ENCODE measurements around the gene MCCC1. TPM values are rescaled to one million over a fixed set of nuclear protein-coding genes. Genes with fewer than 3 reads are reported as not detected.

The MCCC1 gene
- total RNA-seq, 1 experiment from 2014 or later, result 12.6 TPM

GRCh38 chr3:183100376-183100775, 1.1 kb upstream of the MCCC1 start (continued):
- TF ChIP-seq REST (IDR thresholded peaks at IDR 0.05; ENCODE audit: low read depth) (no peak), ELF1 (IDR thresholded peaks at IDR 0.05; ENCODE audit: borderline replicate concordance, low read depth) (no peak), POLR2A (IDR thresholded peaks at IDR 0.05; ENCODE audit: borderline replicate concordance, extremely low read depth, insufficient read depth, insufficient read length) (no peak), ZFX (IDR thresholded peaks at IDR 0.05) (no peak), CEBPB (IDR thresholded peaks at IDR 0.05; ENCODE audit: low read depth) (no peak)

GRCh38 chr3:183099838-183100204, 525 bp upstream of the MCCC1 start:
- peak overlapping the region; percentile 37; the same call in 1 of the 2 replicates for H3K27ac ChIP-seq (ENCODE audit: low read depth, low read length)
- POLR2A ChIA-PET, result no interaction called here
- no peak for ATAC-seq

More at GRCh38 chr3:183099838-183100204, 525 bp upstream of the MCCC1 start:
- H3K36me3 ChIP-seq (ENCODE audit: control insufficient read depth in 1 of 2, insufficient read depth in 2 of 2, low read length in 2 of 2), result no peaks in the 10 kb centered on the region
- BruUV-seq (replicated peaks), result no TSS peak
- no peaks in the 10 kb centered on the region for H3K79me2 ChIP-seq (ENCODE audit: insufficient read depth, low read length)
- CTCF ChIA-PET, result interaction anchor here (1.6 kb wide), 1 partner anchor 14 kb away, joined by 9 read pairs; no protein-coding TSS in a partner anchor
- no peak for DNase-seq (ENCODE audit: low read depth, low spot score)
- peaks cover 11 to 17% of the 10 kb centered on the region in 2 experiments; a peak in 3 of 4 replicates for H3K4me1 ChIP-seq (ENCODE audit: control insufficient read depth in 1 of 2, insufficient read depth in 2 of 2, low read length in 2 of 2)
- H3K9me2 ChIP-seq (ENCODE audit: insufficient read depth), result no peaks in the 10 kb centered on the region
- peak overlapping the region; percentile 88 to 89 for H3K4me3 ChIP-seq (replicated peaks in 1 of 2; ENCODE audit: low read depth in 1 of 2, low read length in 2 of 2)
- intact Hi-C loops (cut with micrococcal nuclease), result loop anchor here (10.0 kb wide), 1 partner anchor 115 kb away; the partner anchor contains the start of gene DCUN1D1
- H4K20me1 ChIP-seq (ENCODE audit: insufficient read depth), result no peaks in the 10 kb centered on the region
- RAD21 ChIA-PET (ENCODE audit: low non-redundant PET in 1 of 2, low total read pairs in 2 of 2, uncharacterized antibody in 2 of 2, unreplicated experiment in 2 of 2), result no interaction called here
- 0 out of 2 replicates have a peak overlapping the region, but pooled peaks have one; percentile 15 for H3K9ac ChIP-seq (ENCODE audit: low read length)
- no peaks in the 10 kb centered on the region for H3K27me3 ChIP-seq (ENCODE audit: insufficient read depth, low read length)
- H3K9me3 ChIP-seq (ENCODE audit: control insufficient read depth in 1 of 2, insufficient read depth in 1 of 2, low read depth in 1 of 2, low read length in 2 of 2), result no peaks in the 10 kb centered on the region
- H3K4me2 ChIP-seq (ENCODE audit: low read length), result peak overlapping the region; percentile 78
- peak overlapping the region; percentile 51 for H2AFZ ChIP-seq (ENCODE audit: low read depth, low read length, poor library complexity, severe bottlenecking)
- TF ChIP-seq FOSL1 (IDR thresholded peaks at IDR 0.05; ENCODE audit: low read depth) (no peak), SRF (IDR thresholded peaks at IDR 0.05; ENCODE audit: low read depth) (no peak; the same call in 1 of the 2 replicates), ZFX (IDR thresholded peaks at IDR 0.05) (no peak), POLR2AphosphoS5 (IDR thresholded peaks at IDR 0.05; ENCODE audit: low read depth, low read length) (no peak), ZBTB33 (IDR thresholded peaks at IDR 0.05; ENCODE audit: extremely low read depth, insufficient replicate concordance, low read length) (no peak), TCF7L2 (IDR thresholded peaks at IDR 0.05; ENCODE audit: borderline replicate concordance, extremely low read depth, insufficient read depth, insufficient read length) (no peak), EGR1 (IDR thresholded peaks at IDR 0.05; ENCODE audit: low read depth) (no peak), EZH2 (IDR thresholded peaks at IDR 0.05) (no peak), ZNF274 (IDR thresholded peaks at IDR 0.05; ENCODE audit: low read depth, low read length) (no peak), RAD21 (IDR thresholded peaks at IDR 0.05; ENCODE audit: low read depth) (no peak), CBX3 (IDR thresholded peaks at IDR 0.05; ENCODE audit: low read depth) (no peak), POLR2A (IDR thresholded peaks at IDR 0.05; ENCODE audit: borderline replicate concordance, extremely low read depth, insufficient read depth, insufficient read length) (no peak), YY1 (IDR thresholded peaks at IDR 0.05; ENCODE audit: extremely low read depth, insufficient replicate concordance, low read depth, low read length) (no peak), ELF1 (IDR thresholded peaks at IDR 0.05; ENCODE audit: borderline replicate concordance, low read depth) (no peak)
- TF ChIP-seq, protein P1, sequence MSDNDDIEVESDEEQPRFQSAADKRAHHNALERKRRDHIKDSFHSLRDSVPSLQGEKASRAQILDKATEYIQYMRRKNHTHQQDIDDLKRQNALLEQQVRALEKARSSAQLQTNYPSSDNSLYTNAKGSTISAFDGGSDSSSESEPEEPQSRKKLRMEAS (IDR thresholded peaks at IDR 0.05), result no peak
- TF ChIP-seq, protein P2, sequence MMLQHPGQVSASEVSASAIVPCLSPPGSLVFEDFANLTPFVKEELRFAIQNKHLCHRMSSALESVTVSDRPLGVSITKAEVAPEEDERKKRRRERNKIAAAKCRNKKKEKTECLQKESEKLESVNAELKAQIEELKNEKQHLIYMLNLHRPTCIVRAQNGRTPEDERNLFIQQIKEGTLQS (IDR thresholded peaks at IDR 0.05), result no peak
